Colonic mucosa (tissue), 4 donors: Measurements from ENCODE around the gene MSI2. TPM values are rescaled to one million over a fixed set of nuclear protein-coding genes. Genes with fewer than 3 reads are reported as not detected.

ENCODE experiments used
- DNase-seq: peaks from one replicate; pipeline ENCODE4 v3.0.0-alpha.2; 2020
- H3K27ac ChIP-seq: fragments of 200-600 bp; one replicate; pipeline ENCODE4 v1.8.0; 2021
- H3K27me3 ChIP-seq: fragments of 200-600 bp; one replicate; pipeline ENCODE4 v1.8.0; 2021
- H3K36me3 ChIP-seq: fragments of 200-600 bp; one replicate; pipeline ENCODE4 v1.8.0; 2021
- H3K4me1 ChIP-seq: fragments of 200-600 bp; one replicate; pipeline ENCODE4 v1.8.0; 2021; ENCODE audit warnings: mild to moderate bottlenecking
- H3K4me3 ChIP-seq: fragments of 200-600 bp; one replicate; pipeline ENCODE4 v1.8.0; 2021
- H3K9ac ChIP-seq, 2 donors: one replicate each; pipeline ENCODE4 v1.7.0; 2013; ENCODE audit warnings: control low read depth in 2 of 2, low read depth in 2 of 2, low read length in 2 of 2
- H3K9me3 ChIP-seq: fragments of 200-600 bp; one replicate; pipeline ENCODE4 v1.8.0; 2021
- CTCF ChIP-seq: fragments of 200-600 bp; IDR thresholded peaks from one replicate; pipeline ENCODE4 v1.8.0; 2022; ENCODE audit warnings: antibody characterized with exemption, mild to moderate bottlenecking
- intact Hi-C: fragments of 100-400 bp; cut with DNase I; formaldehyde crosslinking; loops from one replicate; pipeline ENCODE4 v1.14.1; 2022
- total RNA-seq, 2 donors: library from RNA; stranded (reverse); fragmentation: NEBNext Ultra II Directional in 1 of 2; extraction: Animal tissue kit (Norgen Biotek cat#: 25700) in 1 of 2; gene quantifications; one replicate each; pipeline ENCODE4 v1.2.1, GENCODE V29; 2021
- donor health status: healthy.
- donor health status: DM: no; HTN: no; CAD: no.
- donor health status: DM: no; HTN: no; CAD: no.

The MSI2 gene
- total RNA-seq, 2 donors from 2014 or later = 61.6 to 75.4 TPM

DNA sequence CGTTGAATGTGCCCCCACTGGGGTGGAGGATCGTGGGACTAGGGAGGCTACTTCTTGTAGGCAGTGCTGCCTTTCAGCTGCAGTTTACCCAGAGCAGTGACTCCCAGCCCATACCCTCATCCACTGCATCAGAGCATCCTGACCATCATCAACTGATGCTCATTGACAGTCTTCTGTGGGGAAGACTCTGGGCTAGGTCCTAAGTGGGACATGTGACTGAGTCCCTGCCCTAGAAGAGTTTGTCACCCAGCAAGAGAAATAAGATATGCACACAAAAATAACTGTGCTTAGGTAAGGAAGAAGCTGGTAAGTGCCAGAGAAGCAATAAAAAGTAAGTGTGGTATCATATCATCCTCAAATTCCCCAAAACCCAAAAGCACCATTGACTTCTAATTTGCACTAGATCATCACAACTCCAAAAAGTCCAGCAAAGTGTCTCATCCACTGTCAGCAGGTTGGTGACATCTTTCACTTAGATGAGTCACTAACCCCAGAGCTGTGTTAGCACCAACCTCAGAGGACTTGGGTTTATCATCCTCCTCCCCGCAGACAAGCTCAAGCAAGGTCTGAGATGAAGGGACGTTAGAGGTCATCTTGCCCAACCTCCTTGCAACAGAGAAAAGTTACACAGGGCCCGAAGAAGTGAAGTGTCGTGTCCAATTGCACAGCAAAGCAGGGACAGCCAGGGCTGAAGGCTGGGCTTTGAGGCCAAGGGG, 389.8 kb downstream of the MSI2 start:
- Histone ChIP-seq H3K27ac (no peak overlapping the region), H3K9ac (no peak overlapping the region), H3K36me3 (no peaks in the 10 kb centered on the region), H3K4me1 (no peaks in the 10 kb centered on the region), H3K9me3 (no peaks in the 10 kb centered on the region), H3K27me3 (no peaks in the 10 kb centered on the region), H3K4me3 (no peak overlapping the region)
- no peak for TF ChIP-seq CTCF
- DNase-seq = no peak
- intact Hi-C loops = no loop called here

DNA sequence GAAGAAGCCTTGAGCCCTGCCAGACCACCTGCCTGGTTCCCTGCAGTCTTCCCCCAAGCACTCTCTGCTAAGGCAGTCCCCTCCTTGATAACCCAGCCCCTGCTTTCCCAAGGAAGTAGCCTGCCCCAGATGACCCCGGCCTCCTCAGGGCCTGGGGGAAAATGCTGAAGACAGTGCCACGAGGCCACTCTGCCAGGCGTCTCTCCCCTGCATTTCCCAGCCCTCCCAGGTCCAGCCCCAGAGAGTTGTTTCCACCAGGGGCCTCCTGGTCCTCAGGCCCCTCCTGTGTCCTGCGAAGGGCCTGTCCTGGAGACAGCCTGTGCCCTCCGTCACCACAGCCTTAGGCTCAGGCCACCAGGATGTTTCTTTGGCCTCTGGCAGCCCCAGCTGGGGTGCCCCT, 392.4 kb downstream of the MSI2 start:
- H3K4me3 ChIP-seq = no peak overlapping the region

GRCh38 chr17:57649191-57649590, 392.9 kb downstream of the MSI2 start:
- Histone ChIP-seq H3K36me3 (no peaks in the 10 kb centered on the region), H3K27me3 (no peaks in the 10 kb centered on the region), H3K4me1 (no peaks in the 10 kb centered on the region), H3K27ac (no peak overlapping the region), H3K9me3 (no peaks in the 10 kb centered on the region), H3K4me3 (no peak overlapping the region), H3K9ac (no peak overlapping the region)
- intact Hi-C loops = no loop called here
- no peak for TF ChIP-seq CTCF
- no peak for DNase-seq

More for the DNA sequence above, 392.4 kb downstream of the MSI2 start:
- no peak overlapping the region for H3K27ac ChIP-seq
- H3K36me3 ChIP-seq = no peaks in the 10 kb centered on the region
- no peaks in the 10 kb centered on the region for H3K27me3 ChIP-seq
- no peaks in the 10 kb centered on the region for H3K4me1 ChIP-seq
- TF ChIP-seq CTCF = no peak
- H3K9me3 ChIP-seq = no peaks in the 10 kb centered on the region
- intact Hi-C loops = no loop called here
- DNase-seq = no peak
- H3K9ac ChIP-seq = no peak overlapping the region

DNA sequence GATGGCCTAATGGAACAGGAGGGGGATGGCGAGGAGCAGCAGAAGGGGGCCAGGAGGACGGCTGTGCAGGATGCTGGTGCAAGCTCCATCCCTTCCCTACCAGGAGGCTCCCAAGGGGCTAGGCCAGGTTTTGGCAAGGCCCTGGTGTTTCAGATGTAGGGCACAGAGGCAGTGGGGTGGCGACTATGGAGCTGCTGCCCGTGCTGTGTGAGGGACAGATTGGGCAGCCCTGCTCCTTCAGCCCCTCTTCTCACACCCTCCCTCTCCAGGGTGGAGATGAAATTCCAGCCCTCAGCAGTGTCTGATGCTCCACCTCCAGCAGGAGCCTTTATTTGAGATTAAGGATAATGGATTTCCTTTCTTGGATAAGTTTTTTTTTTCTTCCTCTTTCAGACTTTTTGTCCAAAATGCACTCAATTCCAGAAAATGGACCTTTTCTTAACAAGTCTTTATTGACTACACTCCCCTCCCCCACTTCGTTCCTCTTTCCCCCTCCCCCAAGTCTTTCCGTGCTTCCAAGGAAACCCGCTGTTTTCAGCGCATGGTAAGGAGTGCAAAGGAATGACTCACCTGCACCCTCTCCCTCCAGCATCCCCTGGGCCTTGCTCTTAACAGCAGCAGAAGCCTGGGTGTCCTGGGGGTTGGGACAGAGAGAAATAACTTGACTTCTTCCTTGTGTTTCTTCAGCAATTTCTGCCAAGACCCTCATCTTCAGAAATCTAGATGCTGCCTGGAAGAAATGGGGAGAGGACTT, 393.6 kb downstream of the MSI2 start:
- no peak overlapping the region for H3K27ac ChIP-seq
- TF ChIP-seq CTCF = no peak
- DNase-seq = no peak
- H3K9me3 ChIP-seq = no peaks in the 10 kb centered on the region
- intact Hi-C loops = loop anchor here (10.0 kb wide), 1 partner anchor 65 kb away; no protein-coding TSS in a partner anchor
- no peaks in the 10 kb centered on the region for H3K36me3 ChIP-seq
- H3K4me3 ChIP-seq = no peak overlapping the region
- H3K9ac ChIP-seq = no peak overlapping the region
- no peaks in the 10 kb centered on the region for H3K27me3 ChIP-seq
- H3K4me1 ChIP-seq = no peaks in the 10 kb centered on the region

DNA sequence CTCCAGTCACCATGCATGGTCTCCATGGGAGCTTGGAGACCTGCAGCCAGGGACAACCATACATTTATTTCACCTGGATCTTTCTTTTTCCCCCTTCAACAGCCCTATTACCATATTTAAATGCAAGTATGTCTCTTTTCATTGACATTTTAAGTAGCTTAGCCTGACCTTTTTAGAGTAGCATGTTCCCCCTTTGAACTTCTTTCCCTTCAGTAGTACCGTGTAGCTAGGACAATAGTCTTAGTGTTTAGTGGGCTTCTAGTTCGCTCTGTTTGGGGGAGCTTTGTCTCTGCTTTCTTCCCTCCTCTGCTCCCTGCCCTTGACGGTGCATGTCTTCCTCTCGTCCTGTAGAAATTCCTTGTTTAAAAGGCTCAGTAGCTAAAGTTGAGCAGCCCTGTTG, 394.2 kb downstream of the MSI2 start:
- Histone ChIP-seq H3K9me3 (no peaks in the 10 kb centered on the region), H3K27ac (no peak overlapping the region), H3K27me3 (no peaks in the 10 kb centered on the region), H3K4me3 (no peak overlapping the region), H3K4me1 (no peaks in the 10 kb centered on the region), H3K36me3 (no peaks in the 10 kb centered on the region), H3K9ac (no peak overlapping the region)
- no peak for DNase-seq
- no peak for TF ChIP-seq CTCF
- intact Hi-C loops = loop anchor here (10.0 kb wide), 1 partner anchor 64 kb away; no protein-coding TSS in a partner anchor
